ENCODE data around the gene GFAP.

GFAP gene

DNA sequence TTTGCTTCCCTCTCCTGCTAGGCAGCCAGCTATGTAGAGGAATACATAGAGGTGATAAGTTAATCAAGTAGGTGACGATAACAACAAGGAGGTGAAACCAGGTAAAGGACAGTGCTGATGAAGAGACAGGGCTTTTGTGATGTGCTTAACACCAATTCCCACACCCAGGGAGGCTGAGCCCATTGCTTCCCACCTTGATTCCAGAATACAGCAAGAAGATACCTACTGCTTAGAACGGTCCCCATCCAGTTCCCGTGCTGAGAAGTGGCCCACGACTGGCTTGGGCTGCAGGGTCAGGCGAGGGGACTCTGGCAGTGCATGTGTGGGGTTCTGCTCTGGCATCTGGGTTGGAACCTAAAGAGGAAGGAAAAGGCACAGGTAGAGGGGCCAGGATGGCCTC lies 16.1 kb upstream of the GFAP start:
- ChIA-PET CTCF (no interaction called here), POLR2A (interaction anchor here (1.8 kb wide), 1 partner anchor 10 kb away, joined by 5 read pairs; no protein-coding TSS in a partner anchor)
- DNase-seq (ENCODE audit: extremely low spot score): no peak

GRCh38 chr17:44930667-44931066 lies 15.4 kb upstream of the GFAP start:
- no peak for TF ChIP-seq LEF1 (IDR thresholded peaks at IDR 0.05; ENCODE audit: borderline replicate concordance)
- no peak for TF ChIP-seq ELF4 (IDR thresholded peaks at IDR 0.05)
- TF ChIP-seq, protein P1, sequence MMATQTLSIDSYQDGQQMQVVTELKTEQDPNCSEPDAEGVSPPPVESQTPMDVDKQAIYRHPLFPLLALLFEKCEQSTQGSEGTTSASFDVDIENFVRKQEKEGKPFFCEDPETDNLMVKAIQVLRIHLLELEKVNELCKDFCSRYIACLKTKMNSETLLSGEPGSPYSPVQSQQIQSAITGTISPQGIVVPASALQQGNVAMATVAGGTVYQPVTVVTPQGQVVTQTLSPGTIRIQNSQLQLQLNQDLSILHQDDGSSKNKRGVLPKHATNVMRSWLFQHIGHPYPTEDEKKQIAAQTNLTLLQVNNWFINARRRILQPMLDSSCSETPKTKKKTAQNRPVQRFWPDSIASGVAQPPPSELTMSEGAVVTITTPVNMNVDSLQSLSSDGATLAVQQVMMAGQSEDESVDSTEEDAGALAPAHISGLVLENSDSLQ (IDR thresholded peaks at IDR 0.05): no peak
- TF ChIP-seq HDGF (IDR thresholded peaks at IDR 0.05; ENCODE audit: borderline replicate concordance): no peak
- TF ChIP-seq SUZ12 (IDR thresholded peaks at IDR 0.05): no peak
- no peak for TF ChIP-seq TARDBP (IDR thresholded peaks at IDR 0.05)
- no peak for TF ChIP-seq ZNF384 (IDR thresholded peaks at IDR 0.05)
- no peak for TF ChIP-seq ARNT (IDR thresholded peaks at IDR 0.05)
- ChIA-PET CTCF (interaction anchor here (1.0 kb wide), 1 partner anchor 11 kb away, joined by 4 read pairs; no protein-coding TSS in a partner anchor), POLR2A (no interaction called here)
- no peak for DNase-seq (ENCODE audit: extremely low spot score)

More for the DNA sequence above, 16.1 kb upstream of the GFAP start:
- TF ChIP-seq FOXK2 (IDR thresholded peaks at IDR 0.05): no peak
- TF ChIP-seq, protein P1 (IDR thresholded peaks at IDR 0.05): no peak
- TF ChIP-seq LEF1 (IDR thresholded peaks at IDR 0.05; ENCODE audit: borderline replicate concordance): no peak
- TF ChIP-seq TARDBP (IDR thresholded peaks at IDR 0.05): no peak
- no peak for TF ChIP-seq SUZ12 (IDR thresholded peaks at IDR 0.05)
- TF ChIP-seq ELF4 (IDR thresholded peaks at IDR 0.05): no peak
- TF ChIP-seq ZNF384 (IDR thresholded peaks at IDR 0.05): no peak
- TF ChIP-seq SP1 (IDR thresholded peaks at IDR 0.05): no peak
- TF ChIP-seq CTBP1 (IDR thresholded peaks at IDR 0.05; ENCODE audit: borderline replicate concordance): no peak

- ChIA-PET CTCF (no interaction called here), POLR2A (no interaction called here)
- DNase-seq (ENCODE audit: extremely low spot score): no peak
- TF ChIP-seq FOXA1 (IDR thresholded peaks at IDR 0.05): no peak
- TF ChIP-seq CTBP1 (IDR thresholded peaks at IDR 0.05; ENCODE audit: borderline replicate concordance): no peak
- TF ChIP-seq HDGF (IDR thresholded peaks at IDR 0.05; ENCODE audit: borderline replicate concordance): no peak
- no peak for TF ChIP-seq ARNT (IDR thresholded peaks at IDR 0.05)
- no peak for TF ChIP-seq FOXM1 (IDR thresholded peaks at IDR 0.05; ENCODE audit: borderline replicate concordance)
- TF ChIP-seq LEF1 (IDR thresholded peaks at IDR 0.05; ENCODE audit: borderline replicate concordance): no peak
- TF ChIP-seq FOXK2 (IDR thresholded peaks at IDR 0.05): no peak
- TF ChIP-seq, protein P1 (IDR thresholded peaks at IDR 0.05): no peak
- TF ChIP-seq TARDBP (IDR thresholded peaks at IDR 0.05): no peak
- no peak for TF ChIP-seq SUZ12 (IDR thresholded peaks at IDR 0.05)
- no peak for TF ChIP-seq SP1 (IDR thresholded peaks at IDR 0.05)
- no peak for TF ChIP-seq ELF4 (IDR thresholded peaks at IDR 0.05)
- TF ChIP-seq NFRKB (IDR thresholded peaks at IDR 0.05): no peak
- no peak for TF ChIP-seq BHLHE40 (IDR thresholded peaks at IDR 0.05; ENCODE audit: borderline replicate concordance)
- TF ChIP-seq ZNF384 (IDR thresholded peaks at IDR 0.05): no peak
- no peak for TF ChIP-seq L3MBTL2 (conservative IDR thresholded peaks at IDR 0.05)
Observed at GRCh38 chr17:44928950-44929720, 13.8 kb upstream of the GFAP start.

DNA sequence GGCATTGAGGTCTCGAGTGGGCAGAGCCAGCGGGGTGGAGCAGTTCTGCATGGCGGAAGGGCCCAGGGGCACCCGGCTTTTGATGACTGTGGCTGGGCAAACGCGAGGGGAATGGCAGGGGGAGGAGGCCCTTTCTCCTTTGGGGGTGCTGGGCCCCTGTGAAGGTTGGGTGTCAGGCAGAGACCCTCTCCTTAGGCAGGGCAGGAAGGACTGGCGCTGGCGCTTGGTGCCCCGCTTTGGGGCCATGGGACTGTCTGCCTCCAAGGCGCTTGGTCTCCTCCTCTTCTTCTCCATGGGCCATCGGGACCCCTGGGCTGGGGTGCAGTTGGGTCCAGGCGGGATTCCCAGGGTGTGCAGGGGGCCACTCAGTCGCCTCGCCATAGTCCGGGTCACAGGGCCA lies 12.8 kb upstream of the GFAP start:
- ChIA-PET CTCF (no interaction called here), POLR2A (interaction anchor here (1.9 kb wide), 1 partner anchor 11 kb away, joined by 7 read pairs; no protein-coding TSS in a partner anchor)
- no peak for DNase-seq (ENCODE audit: extremely low spot score)
- TF ChIP-seq BHLHE40 (IDR thresholded peaks at IDR 0.05; ENCODE audit: borderline replicate concordance) (no peak), SP1 (IDR thresholded peaks at IDR 0.05) (no peak), CTBP1 (IDR thresholded peaks at IDR 0.05; ENCODE audit: borderline replicate concordance) (no peak), L3MBTL2 (conservative IDR thresholded peaks at IDR 0.05) (no peak), FOXM1 (IDR thresholded peaks at IDR 0.05; ENCODE audit: borderline replicate concordance) (no peak), NFRKB (IDR thresholded peaks at IDR 0.05) (no peak), SUZ12 (IDR thresholded peaks at IDR 0.05) (no peak), FOXK2 (IDR thresholded peaks at IDR 0.05) (no peak), ELF4 (IDR thresholded peaks at IDR 0.05) (no peak), ZNF384 (IDR thresholded peaks at IDR 0.05) (no peak), TARDBP (IDR thresholded peaks at IDR 0.05) (no peak), HDGF (IDR thresholded peaks at IDR 0.05; ENCODE audit: borderline replicate concordance) (no peak), FOXA1 (IDR thresholded peaks at IDR 0.05) (no peak), ARNT (IDR thresholded peaks at IDR 0.05) (no peak), LEF1 (IDR thresholded peaks at IDR 0.05; ENCODE audit: borderline replicate concordance) (no peak)
- TF ChIP-seq, protein P1 (IDR thresholded peaks at IDR 0.05): no peak

DNA sequence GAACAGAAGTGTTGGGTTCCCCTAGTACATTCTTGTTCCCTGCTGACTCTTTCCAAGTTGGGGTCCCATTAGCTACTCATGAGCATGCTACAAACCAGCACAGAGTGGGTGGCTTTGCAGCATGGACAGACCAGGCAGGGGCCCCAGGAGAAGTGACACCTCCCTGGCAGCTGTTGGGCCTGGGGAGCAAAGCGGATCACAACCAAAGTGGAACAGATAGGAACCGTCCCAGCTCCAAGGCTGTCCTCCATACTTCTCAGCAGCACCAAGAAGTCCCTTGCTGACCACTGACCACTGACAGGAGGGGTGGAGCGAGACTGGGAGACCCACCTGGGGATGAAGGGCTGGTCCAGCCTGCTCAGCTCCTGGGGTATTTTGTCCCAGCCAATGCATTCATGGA lies 12.4 kb upstream of the GFAP start:
- ChIA-PET POLR2A (interaction anchor here (1.9 kb wide), 1 partner anchor 12 kb away, joined by 7 read pairs; no protein-coding TSS in a partner anchor), CTCF (no interaction called here)
- TF ChIP-seq LEF1 (IDR thresholded peaks at IDR 0.05; ENCODE audit: borderline replicate concordance) (no peak), SUZ12 (IDR thresholded peaks at IDR 0.05) (no peak), HDGF (IDR thresholded peaks at IDR 0.05; ENCODE audit: borderline replicate concordance) (no peak), ARNT (IDR thresholded peaks at IDR 0.05) (no peak), SP1 (IDR thresholded peaks at IDR 0.05) (no peak), FOXM1 (IDR thresholded peaks at IDR 0.05; ENCODE audit: borderline replicate concordance) (no peak), FOXA1 (IDR thresholded peaks at IDR 0.05) (no peak), ZNF384 (IDR thresholded peaks at IDR 0.05) (no peak), FOXK2 (IDR thresholded peaks at IDR 0.05) (no peak)
- TF ChIP-seq, protein P1 (IDR thresholded peaks at IDR 0.05): no peak
- DNase-seq (ENCODE audit: extremely low spot score): no peak
